ENCODE measurements around the gene DNMT3A.
A peak's percentile ranks its signal among the peaks of the same experiment; 100 is the strongest.

DNMT3A gene

DNA sequence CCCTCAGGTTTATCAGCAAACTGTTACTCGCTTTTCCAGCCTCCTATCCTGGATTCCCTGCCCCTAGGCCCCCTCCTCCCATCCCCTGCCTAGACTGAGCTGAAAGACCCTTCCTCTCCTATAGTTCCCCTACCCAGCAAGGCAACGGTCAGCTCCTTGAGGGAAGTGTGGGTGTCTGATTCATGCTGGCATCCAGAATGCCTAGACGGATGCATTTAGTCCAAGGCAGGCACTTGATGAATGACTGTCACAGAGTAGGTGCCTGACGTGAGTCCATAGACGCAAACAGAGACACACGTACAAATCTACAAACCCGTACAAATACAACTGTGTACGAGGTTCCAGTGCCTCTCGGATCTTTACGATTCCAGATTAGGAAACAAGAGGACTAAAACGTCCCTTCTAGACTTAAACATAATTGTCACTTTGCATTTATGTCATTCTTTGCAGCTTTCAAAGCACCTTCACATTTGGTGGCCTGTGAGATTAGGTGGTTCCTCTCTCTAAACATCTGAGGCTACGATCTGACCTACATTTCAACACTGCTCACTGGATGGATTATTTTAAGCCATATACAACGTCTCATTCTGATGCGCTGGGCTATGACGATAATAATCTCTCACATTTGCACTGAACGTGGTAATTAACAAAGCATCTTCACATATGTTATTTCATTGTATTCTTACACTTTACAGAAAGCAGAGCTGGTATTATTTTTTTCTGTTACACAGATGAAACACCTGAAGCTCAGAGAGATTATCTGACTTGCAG is 36.7 kb downstream of the DNMT3A start:
- DNase-seq (ENCODE audit: low spot score) = no peak

DNA sequence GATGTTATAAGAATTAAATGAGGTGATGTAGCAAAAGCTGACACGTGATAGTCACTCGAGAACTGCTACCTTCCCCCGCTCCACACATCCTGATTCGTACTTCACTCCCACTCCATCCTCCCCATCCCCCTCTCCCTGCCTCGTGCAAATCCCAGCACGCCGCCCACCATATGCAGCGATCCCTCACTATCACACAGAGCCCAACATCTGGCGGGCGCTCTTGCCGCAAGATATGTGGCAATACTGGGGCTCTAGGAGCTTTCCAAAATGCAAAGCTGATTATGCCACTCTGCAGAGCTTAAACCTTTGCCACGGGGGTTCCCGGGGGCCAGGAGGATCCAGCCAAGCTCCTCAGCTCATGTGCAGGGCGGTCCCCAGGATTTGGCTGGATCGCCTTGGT is 37.4 kb downstream of the DNMT3A start:
- DNase-seq (ENCODE audit: low spot score) = peak; percentile 68

DNA sequence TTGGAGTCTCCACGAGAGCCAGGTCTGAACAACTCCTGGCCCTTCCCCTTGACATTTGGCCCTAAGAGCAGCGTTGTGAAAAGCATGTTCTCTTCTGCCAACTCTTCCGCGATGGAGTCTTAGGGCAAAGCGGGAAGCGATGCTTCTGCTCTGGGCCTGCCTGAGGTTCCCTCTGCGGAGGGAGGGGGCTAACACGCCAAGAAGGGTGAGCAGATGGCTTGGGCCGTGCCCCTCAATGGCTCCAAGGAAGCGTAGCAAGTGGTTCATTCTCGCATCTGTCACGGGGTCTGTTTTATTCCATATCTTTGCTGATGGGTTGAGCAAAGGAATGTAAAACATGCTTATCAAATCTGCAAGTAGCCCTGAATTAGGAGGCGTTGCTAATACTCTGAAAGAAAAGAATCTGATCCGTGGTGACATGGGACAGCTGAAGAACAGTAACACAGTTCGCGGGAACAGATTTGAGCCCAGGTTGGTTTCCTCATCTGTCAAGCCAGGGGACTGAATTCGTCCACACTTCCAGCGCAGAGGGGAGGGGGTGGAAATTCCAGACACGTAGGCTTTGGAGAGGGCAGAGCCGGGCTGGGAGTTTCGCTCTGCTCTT is 38.0 kb downstream of the DNMT3A start:
- no peak for DNase-seq (ENCODE audit: low spot score)

DNA sequence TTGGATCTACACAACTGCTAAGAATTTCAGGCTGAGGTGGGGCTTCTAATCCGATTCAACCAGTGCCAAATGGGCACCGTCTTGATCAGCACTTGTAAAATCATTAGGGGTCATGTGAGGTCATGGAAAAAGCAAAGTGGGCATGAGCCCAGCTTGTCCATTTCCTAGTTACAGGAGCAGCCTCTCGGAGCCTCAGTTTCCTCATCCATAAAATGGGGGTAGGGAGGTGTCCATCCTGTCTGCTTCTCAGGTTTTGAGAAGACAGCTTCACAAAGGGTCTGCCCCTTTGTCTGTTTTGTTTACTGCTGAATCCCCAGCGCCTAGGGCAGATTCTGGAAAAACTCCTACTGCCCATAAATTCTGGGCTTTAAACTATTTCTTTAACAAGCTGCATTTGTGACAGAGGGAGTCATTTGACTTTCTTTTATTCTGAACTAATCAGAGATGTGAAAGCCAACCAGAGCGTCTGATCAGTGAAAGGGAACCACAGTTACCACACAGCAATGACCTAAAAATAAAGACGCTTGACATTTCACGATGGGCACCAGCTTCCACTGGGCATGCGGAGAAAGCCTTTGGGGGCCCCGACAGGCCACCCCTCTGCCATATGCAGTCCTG is 38.9 kb downstream of the DNMT3A start:
- DNase-seq (ENCODE audit: low spot score) = no peak

DNA sequence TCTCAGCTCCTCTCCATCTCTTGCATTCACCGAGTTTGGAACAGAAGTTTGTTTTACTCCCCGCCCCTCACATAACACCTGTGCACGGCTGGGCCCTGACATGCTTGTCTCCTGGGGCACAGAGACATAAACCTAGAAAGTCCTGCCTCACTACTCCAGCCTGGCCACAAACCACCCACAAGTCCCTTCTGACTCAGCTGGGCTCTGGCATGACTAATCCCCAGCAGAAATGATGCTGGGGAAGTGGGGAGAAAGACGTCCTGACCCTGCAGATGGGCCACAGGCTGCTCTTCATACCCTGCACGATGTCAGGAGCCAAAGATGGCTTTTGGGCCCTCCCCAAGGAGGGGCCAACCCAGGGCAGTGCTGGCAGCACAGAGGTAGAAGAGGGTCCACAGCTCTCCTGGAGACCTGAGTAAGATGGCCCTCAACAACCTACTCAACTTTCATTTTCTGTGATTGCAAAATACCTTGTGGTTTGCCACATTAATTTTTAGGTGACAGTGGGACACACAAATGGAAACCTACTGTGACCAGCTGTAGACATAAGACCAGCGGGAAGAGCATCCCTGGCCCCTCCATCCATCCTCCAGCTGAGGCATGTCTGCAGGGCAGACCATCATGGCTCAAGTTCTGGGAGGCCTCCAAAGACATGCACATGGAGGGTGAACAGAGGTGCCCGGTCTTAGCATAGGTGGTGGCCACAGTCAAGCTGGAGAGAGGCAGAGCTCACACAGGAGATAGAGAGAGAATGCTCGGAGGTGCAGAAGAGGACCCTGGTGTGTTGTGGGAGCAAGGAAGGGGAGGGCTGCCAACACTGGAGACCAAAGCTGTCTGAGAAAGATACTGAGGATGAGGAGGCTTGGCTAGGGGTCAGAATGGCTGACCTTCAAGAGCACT is 40.0 kb downstream of the DNMT3A start:
- DNase-seq (ENCODE audit: low spot score) = no peak

DNA sequence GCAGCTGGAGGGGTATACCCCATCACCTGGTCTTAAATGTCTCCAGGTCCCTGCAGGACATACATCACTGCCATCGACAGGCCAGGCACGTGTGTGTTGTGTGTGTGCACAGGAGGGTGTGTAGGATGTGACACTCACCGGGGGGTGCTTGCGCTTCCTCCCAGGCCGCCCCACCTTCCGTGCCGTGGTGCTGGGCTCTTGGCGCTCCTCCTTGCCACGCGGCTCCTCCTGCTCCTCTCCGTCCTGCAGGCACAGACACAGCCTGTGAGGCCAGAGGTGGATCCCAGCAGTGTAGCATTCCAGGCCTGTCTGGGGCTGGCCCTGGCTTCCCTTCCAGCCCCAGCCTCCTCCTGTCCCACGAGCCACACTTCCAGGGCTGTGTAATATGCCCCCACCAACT is 41.7 kb downstream of the DNMT3A start:
- DNase-seq (ENCODE audit: low spot score) = no peak

DNA sequence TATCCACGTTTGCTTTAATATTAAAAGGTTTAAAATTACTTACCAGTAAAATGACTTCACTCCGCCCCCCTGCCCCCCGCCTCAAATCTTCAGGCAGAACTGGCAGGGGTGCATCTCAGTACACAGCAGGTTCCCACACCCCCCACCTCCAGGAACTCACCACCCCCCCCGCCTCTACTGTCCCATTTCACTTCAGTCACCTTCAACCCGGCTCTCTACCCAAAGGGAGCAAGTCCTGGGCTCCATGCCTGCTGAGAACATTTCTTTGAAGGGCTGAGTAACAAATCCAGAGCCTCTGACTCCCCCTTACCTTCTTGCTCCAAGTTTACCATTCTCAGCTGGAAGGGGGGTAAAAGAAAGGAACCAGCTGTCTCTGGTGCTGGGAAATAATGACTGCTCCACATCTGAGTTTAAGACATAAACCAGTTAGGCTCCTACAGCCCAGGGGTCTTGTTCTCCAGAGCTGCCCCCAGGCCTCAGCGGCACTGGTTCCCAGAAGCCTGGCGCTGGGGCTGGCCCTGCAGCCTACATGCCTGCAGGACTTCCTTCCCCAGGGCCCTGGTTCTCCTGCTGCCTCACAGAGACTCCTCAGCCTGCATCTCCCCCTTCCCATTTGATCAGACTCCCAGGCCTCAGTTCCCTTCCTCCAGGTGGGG is 42.8 kb downstream of the DNMT3A start:
- DNase-seq (ENCODE audit: low spot score) = no peak

DNA sequence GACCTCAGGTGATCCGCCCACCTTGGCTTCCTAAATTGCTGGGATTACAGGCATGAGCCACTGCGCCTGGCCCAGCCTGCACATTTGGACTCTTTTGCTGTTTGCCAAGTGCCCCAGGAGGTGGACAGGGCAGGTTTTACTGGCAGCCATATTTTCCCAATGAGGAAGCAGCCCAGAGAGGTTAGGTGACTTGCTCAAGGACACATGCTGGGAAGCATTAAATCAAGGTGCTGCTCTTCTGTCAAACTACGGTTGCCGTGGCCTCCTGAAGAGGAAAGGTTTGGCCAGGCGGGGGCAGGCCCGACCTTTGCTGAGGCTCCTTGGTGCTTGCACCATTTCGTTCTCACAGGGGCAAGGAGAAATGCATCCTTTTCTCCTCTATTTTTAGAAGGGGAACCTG is 44.0 kb downstream of the DNMT3A start:
- no peak for DNase-seq (ENCODE audit: low spot score)

DNA sequence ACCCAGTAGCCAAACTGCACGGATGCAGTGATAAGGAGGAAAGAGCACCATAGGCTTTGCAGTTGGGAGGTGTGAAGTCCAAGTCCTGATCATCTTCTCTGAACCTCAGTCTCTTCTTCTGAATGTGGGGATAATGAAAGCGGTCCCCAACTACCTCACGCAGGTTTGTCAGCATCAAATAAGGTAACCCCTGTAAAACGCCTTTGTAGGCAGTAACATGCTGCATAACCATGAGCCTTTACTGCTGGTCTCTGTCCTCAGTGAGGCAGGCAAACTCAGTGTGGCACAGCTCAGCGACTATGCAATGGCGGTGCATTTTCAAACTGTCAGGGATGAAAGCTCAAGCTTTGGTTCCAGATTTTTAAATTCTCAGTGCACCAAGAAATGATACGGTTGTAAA is 46.1 kb downstream of the DNMT3A start:
- no peak for DNase-seq (ENCODE audit: low spot score)

DNA sequence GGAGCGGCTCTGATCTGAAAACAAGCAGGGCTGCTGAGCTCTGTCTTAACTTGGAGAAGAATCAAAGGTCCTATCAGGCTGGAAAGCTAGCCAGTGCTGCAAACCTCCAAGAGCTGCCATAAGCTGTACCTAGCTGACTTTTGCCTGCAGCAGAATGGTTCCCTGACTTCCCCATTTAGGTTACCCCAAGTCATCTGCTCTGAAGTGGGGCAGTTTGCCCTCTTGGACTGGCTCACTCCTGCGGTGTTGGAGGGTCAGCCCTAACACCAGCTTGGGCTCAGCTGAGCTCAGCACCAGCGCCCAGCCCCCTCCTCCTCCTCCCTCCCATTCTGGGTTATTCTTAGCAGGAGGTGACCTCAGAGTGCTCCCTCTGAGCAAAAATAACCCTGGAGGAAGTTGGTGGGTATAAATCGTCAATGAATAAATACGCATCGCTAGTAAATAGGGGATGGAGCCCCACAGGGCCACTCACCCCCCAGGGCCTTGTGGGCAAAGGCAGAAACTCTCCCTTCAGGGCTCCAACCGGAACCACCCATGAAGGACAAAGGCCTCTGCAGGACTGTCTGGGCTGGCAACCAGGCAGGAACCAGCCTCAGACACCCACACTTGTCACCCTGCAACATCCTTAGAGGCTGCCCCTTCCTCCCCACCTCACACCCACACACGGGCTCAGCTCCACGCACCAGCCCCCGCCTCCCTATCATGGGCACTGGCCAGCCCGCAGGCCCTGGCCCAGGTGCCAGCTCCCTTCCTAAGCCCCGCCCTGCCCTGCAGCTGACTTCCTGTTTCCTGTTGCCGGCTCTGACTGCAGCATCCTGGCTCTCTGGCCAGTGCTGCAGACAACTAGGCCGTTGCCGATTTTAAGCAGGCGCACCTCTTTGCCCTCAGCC is 46.9 kb downstream of the DNMT3A start:
- no peak for DNase-seq (ENCODE audit: low spot score)

DNA sequence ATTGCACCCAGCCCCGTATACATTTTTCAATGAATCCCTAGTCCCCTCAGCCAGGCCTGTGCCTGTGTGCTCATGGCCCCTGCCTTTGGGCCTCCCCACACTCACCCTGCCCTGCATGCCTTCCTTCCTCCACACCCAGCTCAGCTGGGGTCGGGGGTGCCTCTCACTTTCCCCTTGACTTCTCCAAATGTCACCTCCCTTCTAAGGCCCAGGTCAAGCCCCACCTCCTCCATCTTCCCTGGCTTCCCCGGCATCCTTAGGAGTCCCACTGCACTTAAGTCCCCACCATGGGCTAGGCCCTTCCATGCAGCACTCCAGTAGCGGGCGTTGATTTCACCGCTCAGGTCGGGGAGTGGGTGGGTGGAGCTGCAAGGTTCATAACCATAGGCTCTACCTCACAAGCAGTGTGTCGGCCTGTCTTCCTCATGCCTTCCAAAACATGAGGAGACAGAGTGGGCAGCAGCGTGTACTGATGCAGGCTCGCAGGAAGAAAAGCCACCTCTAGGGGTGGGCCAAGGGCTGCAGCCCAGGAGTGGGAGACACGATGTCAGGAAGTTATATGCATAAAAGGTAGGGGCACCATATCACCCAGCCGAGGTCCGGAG is 47.7 kb downstream of the DNMT3A start:
- DNase-seq (ENCODE audit: low spot score) = no peak

DNA sequence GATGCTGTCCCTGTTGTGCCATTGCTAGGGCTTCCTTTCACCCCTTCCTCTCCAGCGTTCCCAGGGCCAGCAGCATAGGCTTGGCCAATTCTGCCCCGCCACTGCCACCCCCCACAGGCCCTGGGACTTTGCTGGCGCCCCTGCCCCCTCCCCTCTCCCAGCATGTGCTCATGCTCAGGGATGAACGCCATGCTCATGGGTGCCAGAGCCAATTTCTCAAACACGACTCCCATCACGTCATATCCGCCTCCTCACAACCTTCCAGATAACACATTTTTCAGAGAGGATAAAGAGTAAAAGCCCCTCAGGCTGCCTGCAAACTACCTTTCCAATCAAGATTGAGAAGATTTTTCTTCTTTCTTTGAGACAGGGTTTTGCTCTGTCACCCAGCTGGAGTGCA is 48.6 kb downstream of the DNMT3A start:
- DNase-seq (ENCODE audit: low spot score) = no peak

DNA sequence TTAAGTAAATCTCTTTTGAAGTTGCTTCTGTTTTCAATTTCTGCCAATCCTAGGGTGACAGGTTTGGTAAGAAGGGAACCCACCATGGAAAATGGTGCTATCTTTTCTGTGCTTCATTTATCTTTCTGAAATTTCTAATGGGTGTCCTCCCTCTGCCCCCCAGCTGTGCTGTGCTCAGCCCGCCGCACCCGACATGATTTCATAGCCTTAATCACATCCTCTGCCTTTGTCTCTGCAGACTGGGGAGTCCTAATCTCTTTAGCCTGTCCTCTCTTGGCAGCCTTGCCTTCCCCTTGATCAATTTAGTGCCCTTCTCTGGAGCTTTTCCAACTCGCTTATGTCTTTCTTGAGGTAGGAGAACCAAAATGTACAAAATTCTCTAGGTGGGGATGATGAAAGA is 49.3 kb downstream of the DNMT3A start:
- no peak for DNase-seq (ENCODE audit: low spot score)

DNA sequence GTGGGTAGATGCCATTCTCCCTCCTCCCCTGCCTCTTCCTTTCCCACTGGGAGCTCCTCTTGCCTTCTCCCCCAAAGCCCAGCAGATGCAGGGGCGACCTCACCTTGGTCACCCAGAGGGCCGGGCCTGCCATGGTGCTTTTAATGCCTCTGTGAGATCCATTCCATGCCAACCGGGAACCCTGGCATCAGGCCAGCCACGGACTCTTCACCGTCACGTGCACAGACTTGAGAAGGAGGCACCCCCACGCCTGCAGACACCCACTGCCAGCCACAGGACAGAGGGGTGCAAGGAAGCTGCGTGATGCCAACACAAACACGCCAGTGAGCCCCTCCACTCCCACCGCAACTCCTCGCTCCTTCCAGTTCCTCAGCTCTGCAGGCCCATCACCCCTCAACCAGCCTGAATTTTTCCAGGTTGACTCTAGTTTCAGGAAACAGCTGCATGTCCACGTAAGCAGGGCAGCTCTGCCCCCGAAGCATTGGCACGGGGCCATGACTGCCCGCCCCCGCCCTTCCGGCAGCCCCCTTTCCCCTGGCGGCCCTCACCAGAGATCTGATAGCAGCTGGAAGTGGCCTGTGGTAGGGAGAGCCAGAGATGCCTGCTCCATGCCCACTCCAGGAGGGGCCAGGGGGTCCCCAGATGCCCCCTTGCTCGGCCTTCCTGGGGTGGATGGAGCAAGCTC is 50.8 kb downstream of the DNMT3A start:
- no peak for DNase-seq (ENCODE audit: low spot score)

DNA sequence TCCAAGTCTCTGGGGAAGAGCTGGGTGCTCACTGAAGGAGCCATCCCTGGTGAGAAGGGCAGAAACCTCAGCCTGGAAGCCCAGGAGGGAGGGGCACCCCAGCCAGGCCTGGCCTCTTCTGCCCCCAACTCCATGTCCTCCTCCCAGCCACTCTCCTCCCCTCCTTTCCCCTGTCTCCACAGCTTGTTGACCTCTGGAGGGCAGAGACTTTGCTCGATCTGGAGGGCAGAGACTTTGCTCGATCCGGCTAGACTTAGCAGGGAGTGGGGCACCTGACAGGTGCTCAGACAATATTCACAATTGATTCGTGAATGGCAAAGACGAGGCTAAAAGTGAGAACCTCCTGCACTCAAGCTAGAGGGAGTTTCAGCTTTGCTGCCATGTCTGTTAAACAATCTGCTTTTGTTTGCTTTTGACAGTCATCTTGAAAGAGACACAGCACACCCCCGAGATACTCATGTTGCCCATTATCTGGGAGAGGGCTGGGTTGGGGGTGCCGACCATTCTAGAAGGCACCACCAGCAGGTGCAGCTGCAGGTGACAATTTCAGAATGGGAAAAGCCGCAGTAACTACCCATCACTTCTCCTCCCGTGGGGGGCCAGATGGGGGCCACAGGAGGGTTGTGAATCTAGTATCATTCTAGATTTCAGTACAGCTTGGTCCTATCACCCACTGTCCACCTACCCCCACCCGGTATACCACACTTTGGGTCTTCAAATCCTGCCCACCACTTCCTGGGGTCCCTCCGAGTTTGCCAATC is 54.8 kb downstream of the DNMT3A start:
- no peak for DNase-seq (ENCODE audit: low spot score)

DNA sequence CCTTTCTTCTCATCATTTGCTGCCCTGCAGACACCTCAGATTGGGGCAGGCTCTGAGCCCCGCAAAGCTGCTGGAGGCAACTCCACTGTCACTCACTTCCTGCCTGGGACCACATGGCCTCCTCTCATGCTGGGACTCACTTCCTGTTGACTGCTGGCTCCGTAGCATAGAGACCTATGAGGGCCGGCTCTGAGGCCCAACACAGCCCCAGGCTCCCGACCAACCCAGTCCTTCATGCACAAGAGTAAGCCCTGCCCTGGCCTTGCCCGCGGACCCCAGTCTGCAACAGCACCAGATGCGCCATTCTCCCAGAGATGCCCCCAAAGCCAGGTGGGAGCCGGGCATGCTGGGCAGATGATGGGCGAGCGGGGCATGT is 55.7 kb downstream of the DNMT3A start:
- DNase-seq (ENCODE audit: low spot score) = no peak

DNA sequence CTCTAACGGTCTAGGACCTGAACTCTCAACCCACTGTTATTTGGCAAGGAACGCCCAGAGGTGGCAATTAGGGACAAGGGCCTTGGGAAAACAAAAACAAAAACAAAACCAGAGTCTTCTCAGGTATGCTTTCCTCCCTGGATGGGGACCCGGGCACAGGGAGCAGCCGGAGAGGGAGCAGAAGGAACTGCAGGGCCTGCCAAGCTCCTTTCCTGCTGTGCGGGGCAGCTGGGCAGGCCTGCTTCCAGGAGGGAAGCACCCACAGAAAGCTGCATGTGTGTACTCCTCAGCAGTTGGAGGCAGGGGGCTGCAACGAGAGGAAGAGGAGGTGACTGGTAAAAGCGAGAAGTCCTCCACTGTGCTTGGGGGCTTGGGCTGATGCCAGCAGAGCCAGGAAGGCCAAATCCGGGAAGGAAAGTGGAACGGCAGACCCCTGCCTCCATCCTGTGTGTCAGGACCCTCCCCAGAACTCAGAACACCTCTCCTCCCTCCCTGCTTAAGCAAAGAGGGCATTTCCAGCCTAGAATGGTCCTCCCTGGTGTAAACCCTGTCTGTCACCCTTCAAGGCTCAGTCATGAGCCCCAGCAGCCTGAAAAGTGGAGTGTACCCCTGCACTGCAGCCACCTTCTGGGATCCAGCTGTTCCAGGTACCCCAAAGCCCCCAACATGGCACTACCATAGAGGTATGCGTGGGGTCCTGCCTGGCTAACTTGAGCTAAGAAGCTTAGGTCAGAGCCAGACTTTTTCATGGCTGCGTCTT is 56.3 kb downstream of the DNMT3A start:
- DNase-seq (ENCODE audit: low spot score) = no peak

DNA sequence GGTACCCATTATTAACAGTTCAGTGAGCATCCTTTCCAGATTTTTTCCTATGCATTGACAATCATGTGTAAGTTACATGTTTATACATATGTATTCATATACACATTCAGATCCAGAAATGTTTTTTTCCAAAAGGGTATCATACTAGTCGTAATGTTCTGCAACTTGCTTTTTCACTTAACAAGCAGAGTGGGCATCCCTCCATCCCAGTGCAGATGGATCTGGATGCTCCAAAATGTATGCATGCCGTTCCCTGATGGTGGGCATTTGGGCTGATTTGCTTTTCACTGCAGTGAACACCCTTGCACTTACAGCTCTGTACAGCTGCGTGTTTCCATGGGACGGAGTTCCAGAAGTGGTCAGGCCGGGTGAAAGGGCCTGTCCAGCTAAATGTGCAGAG is 57.0 kb downstream of the DNMT3A start:
- no peak for DNase-seq (ENCODE audit: low spot score)

DNA sequence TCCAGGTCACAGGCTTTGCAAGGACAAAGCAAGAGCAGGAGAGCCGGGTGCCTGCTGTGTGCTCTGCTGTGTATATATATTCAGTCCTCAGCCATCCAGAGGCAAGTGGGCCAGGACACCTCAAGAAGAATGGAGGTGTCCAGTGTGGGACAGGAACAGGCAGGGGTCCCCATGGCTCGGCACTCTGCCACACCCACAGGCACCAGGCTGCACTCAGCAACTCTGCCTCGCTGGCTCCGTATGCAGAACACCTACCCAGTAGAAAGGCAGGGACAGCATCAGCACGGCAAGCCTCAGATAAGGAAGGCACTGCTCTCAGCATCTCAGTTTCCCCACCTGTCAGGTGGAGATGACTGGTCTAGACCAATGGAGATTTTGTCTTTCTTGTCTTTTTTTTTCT is 57.8 kb downstream of the DNMT3A start:
- DNase-seq (ENCODE audit: low spot score) = no peak
